Nephron progenitor cell (in vitro differentiated cells): ENCODE data around the gene NEIL1.
"Not testable (repeated sequence)": the region's sequence is repeated elsewhere in the genome, so short reads cannot be mapped to it uniquely, and the experiment has no call there.

ENCODE experiments used
- DNase-seq: peaks from one replicate; pipeline ENCODE4 v3.0.0; 2021
- H3K27ac Mint-ChIP-seq: 2 replicates; pipeline ENCODE4 v1.8.0; 2021; ENCODE audit warnings: mild to moderate bottlenecking, moderate library complexity, mixed read lengths
- H3K27me3 Mint-ChIP-seq: 2 replicates; pipeline ENCODE4 v1.8.0; 2021; ENCODE audit warnings: mild to moderate bottlenecking, low read depth, mixed read lengths; ENCODE audit not compliant: poor library complexity
- H3K36me3 Mint-ChIP-seq: 2 replicates; pipeline ENCODE4 v1.8.0; 2021; ENCODE audit warnings: low read depth, mixed read lengths
- H3K4me1 Mint-ChIP-seq: 2 replicates; pipeline ENCODE4 v1.8.0; 2021; ENCODE audit warnings: mixed read lengths
- H3K4me3 Mint-ChIP-seq: 2 replicates; pipeline ENCODE4 v1.8.0; 2021; ENCODE audit warnings: mild to moderate bottlenecking, moderate library complexity, mixed read lengths
- H3K9me3 Mint-ChIP-seq: 2 replicates; pipeline ENCODE4 v1.8.0; 2021; ENCODE audit warnings: mild to moderate bottlenecking, moderate library complexity, mixed read lengths
- TF ChIP-seq, protein P1 (sequence below): fragments of 200-600 bp; sonication (generic); IDR thresholded peaks from 2 replicates; pipeline ENCODE4 v1.5.0; 2021; ENCODE audit warnings: antibody characterized with exemption

Gene NEIL1

DNA sequence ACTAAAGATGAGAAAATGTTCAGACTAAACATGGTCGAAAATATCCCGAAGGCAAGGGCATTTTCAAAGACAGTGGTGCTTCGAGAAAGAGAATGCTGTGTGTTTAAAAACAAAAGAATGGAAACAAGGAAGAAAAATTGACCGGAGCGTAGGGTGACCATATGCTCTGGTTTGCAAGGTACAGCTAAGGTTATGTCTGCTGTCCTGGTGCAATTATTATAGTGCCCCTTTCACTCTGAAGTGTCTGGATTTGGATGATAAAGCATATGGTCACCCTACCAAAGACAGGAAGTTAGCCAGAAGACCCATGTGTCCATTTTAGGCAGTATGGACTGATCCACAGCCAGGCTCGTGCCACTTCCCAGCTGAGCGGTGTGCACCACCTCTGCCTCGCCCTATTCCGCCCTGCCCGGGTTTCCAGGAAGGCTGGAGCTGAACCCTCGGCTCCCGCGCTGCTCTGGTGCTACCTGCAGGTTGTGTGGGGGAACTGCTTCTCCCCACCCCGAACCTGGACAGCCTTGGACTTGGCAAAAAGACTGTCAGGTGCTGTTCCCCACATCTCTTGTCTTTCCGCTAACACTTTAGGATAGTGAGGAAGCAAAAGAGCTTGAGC, 39.0 kb upstream of the NEIL1 start:
- Mint-ChIP-seq H3K27ac (no peak overlapping the region), H3K4me1 (peaks cover 20% of the 10 kb centered on the region), H3K9me3 (no peaks in the 10 kb centered on the region), H3K27me3 (peaks cover 79% of the 10 kb centered on the region), H3K4me3 (no peak overlapping the region), H3K36me3 (no peaks in the 10 kb centered on the region)
- TF ChIP-seq, protein P1, sequence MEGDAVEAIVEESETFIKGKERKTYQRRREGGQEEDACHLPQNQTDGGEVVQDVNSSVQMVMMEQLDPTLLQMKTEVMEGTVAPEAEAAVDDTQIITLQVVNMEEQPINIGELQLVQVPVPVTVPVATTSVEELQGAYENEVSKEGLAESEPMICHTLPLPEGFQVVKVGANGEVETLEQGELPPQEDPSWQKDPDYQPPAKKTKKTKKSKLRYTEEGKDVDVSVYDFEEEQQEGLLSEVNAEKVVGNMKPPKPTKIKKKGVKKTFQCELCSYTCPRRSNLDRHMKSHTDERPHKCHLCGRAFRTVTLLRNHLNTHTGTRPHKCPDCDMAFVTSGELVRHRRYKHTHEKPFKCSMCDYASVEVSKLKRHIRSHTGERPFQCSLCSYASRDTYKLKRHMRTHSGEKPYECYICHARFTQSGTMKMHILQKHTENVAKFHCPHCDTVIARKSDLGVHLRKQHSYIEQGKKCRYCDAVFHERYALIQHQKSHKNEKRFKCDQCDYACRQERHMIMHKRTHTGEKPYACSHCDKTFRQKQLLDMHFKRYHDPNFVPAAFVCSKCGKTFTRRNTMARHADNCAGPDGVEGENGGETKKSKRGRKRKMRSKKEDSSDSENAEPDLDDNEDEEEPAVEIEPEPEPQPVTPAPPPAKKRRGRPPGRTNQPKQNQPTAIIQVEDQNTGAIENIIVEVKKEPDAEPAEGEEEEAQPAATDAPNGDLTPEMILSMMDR, result peak; percentile 48
- peak; percentile 63 for DNase-seq

DNA sequence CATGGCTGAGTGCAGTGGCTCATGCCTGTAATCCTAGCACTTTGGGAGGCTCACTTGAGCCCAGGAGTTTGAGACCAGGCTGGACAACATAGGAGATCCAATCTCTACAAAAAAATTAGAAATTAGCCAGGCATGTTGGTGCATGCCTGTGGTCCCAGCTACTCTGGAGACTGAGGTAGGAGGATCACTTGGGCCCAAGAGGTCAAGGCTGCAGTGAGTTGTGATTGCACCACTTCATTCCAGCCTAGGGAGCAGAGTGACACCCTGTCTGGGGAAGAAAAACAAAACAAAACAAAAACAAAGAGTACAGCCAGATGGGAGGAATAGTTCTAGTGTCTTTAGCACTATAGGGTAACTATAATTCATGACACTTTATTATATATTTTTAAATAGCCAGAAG, 37.1 kb upstream of the NEIL1 start:
- H3K4me3 Mint-ChIP-seq, result no peak overlapping the region
- H3K4me1 Mint-ChIP-seq, result peaks cover 20% of the 10 kb centered on the region
- no peaks in the 10 kb centered on the region for H3K9me3 Mint-ChIP-seq
- H3K36me3 Mint-ChIP-seq, result no peaks in the 10 kb centered on the region
- no peak overlapping the region for H3K27ac Mint-ChIP-seq
- TF ChIP-seq, protein P1, result no peak
- peaks cover 68% of the 10 kb centered on the region for H3K27me3 Mint-ChIP-seq
- no peak for DNase-seq

DNA sequence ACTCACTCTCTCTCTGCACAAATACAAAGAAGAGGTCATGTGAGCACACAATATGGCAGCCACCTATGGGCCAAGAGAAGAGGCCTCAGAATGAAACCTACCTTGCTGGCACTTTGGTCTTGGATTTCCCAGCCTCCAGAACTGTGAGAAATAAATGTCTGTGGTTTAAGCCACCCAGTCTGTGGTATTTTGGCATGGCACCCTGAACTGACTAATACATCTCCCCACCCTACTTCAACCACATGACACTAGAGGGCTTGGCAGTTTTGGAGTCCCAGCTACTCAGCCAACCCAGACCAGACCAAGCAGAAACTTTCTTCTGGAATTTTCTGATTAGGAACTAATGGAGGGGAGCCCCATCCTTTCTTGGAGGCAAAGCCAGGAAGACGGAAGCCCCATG, 34.3 kb upstream of the NEIL1 start:
- Mint-ChIP-seq H3K4me1 (peaks cover 20% of the 10 kb centered on the region), H3K27me3 (peaks cover 46% of the 10 kb centered on the region)
- H3K9me3 Mint-ChIP-seq, H3K4me3 Mint-ChIP-seq, H3K36me3 Mint-ChIP-seq, DNase-seq, H3K27ac Mint-ChIP-seq: not testable (repeated sequence)

DNA sequence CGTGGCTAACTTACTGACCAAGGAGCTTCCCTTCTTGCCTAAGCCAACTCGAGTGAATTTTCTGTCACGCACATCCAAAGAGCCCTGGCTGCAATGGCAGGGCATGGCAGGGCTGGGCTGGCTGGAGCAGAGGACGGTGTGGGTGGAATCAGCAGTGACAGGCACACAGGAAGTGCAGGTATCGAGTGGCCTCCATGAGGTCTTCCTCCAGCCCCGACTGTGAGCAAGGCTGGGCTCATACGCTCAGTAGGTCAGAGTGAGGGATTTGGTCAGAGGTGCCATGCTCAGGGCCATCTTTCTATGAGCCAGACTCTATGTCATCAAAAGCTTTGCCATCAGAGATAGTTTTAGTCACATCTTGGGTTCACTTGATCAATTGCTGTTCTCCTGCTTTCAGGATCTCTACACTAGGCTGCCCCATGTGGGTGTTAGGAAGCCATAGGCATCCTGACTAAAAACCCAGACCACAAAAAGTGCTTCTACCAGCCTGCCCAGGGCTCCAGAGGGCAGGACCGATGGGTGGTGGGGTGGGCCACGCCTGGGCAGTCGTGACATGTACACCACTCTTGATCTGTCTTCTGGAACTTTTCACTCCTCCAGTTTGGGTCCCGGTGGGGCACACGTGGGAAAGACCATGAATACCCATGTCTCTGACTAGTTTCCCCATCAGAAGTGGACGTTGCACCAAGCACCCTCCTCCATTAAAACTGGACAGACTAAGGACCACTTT, 33.6 kb upstream of the NEIL1 start:
- TF ChIP-seq, protein P1, result no peak
- Mint-ChIP-seq H3K27me3 (peaks cover 39% of the 10 kb centered on the region), H3K27ac (no peak overlapping the region), H3K4me3 (no peak overlapping the region), H3K9me3 (no peaks in the 10 kb centered on the region), H3K36me3 (no peaks in the 10 kb centered on the region), H3K4me1 (peaks cover 17% of the 10 kb centered on the region)
- DNase-seq, result no peak

DNA sequence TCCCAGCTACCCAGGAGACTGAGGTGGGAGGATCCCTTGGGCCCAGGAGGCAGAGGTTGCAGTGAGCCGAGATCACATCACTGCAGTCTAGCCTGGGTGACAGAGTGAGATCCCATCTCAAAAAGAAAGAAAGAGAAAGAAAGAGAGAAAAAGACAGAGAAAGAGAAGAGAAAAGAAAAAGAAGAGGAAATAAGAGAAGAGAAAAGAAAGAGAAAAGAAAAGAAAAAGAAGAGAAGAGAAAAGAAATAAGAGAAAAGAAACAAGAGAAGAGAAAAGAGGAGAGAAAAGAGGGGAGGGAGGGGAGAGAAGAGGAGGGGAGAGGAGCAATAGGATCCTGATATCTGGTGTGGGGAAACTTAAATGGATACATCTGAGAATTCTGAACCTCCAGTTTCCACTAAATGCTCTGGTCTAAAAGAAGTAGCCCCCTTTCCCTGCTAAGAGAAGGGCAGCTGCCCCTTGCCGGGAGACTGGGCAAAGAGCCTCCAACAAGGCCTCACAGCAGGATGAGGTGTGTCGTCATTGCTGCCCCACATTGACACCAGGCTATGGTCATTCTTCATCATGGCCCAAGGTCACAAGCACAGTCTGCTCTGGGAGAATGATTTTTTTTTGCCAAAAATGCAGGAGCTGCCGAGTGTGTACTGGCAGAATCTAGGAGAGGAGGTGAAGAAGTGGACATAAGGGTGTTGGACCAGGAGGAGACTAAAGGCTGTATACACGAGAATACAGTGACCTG, 32.1 kb upstream of the NEIL1 start:
- H3K27ac Mint-ChIP-seq, result no peak overlapping the region
- DNase-seq, result no peak
- peaks cover 27% of the 10 kb centered on the region for H3K27me3 Mint-ChIP-seq
- no peak overlapping the region for H3K4me3 Mint-ChIP-seq
- TF ChIP-seq, protein P1, result no peak
- no peaks in the 10 kb centered on the region for H3K36me3 Mint-ChIP-seq
- H3K4me1 Mint-ChIP-seq, result peaks cover 2% of the 10 kb centered on the region
- H3K9me3 Mint-ChIP-seq, result no peaks in the 10 kb centered on the region

DNA sequence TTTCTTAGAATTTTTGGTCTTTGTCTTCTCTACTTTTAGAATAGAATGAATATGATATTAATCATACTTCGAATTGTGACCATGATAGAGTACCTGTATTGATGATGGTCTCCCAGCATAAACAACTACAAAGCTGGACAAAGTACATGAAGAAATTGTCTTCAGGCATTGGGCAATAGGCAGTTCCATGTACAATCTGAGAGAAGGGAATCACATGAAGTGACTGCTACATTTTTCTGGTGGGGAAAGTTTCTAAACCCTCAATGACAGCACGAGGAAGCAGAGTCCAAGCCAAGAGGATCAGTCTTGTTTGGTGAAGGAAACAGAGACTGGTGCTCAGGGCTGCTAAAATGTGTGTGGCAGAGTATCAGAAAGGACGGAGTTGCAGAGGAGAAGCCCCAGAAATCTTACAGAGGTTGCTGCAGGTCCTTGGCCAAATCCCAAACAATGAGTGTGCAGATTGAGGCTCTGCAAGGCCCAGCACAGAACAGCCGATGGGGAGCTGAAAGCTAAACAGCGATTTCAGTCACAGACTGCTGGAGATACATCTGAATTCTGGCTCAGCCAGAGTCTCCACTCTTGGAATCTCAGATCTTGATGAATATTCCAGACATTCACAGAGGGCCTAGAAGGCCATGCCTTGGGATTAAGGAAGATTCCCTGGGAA, 27.5 kb upstream of the NEIL1 start:
- H3K36me3 Mint-ChIP-seq, result not testable (repeated sequence)
- peaks cover 29% of the 10 kb centered on the region for H3K27me3 Mint-ChIP-seq

More for the DNA sequence above, 27.5 kb upstream of the NEIL1 start:
- H3K4me3 Mint-ChIP-seq, H3K27ac Mint-ChIP-seq, H3K9me3 Mint-ChIP-seq, H3K4me1 Mint-ChIP-seq, DNase-seq: not testable (repeated sequence)
